ENCODE results near the gene CSTF2T.

CSTF2T gene

GRCh38 chr10:51651063-51651462 lies 48.3 kb downstream of the CSTF2T start:
- DNase-seq, result no peak

GRCh38 chr10:51649064-51649463 lies 50.3 kb downstream of the CSTF2T start:
- no peak for DNase-seq
